IMR-90 (cell line): ENCODE results near the gene HDGF. TPM values are rescaled to one million over a fixed set of nuclear protein-coding genes. Genes with fewer than 3 reads are reported as not detected.

Experiments used
- ATAC-seq: fragments of 200-7000 bp; cut with Tn5 transposase; 2 replicates; pipeline ENCODE4 v1.9.1; 2020; ENCODE audit warnings: low read depth, mild to moderate bottlenecking, moderate library complexity
- BruUV-seq: library from RNA; stranded (reverse); fragments of 400-500 nt; replicated peaks from 2 replicates; lab custom pipeline; 2021; lab: Mats Ljungman, UMichigan
- CTCF ChIA-PET: fragments of 300-600 bp; formaldehyde crosslinking; extraction: SDS; loops from one replicate; lab custom pipeline; 2021; ENCODE audit warnings: antibody characterized with exemption; lab: Yijun Ruan, JAX
- POLR2A ChIA-PET: fragments of 300-600 bp; sonication (Branson Sonifier 250); formaldehyde crosslinking; loops from one replicate; lab custom pipeline; 2022; ENCODE audit warnings: antibody characterized with exemption; ENCODE audit not compliant: unreplicated experiment; lab: Charles Lee
- DNase-seq: peaks from one replicate; pipeline ENCODE4 v3.0.0; 2013
- H2AFZ ChIP-seq: replicated peaks from 2 replicates; pipeline ENCODE3; 2013; ENCODE audit warnings: low read length, mild to moderate bottlenecking; ENCODE audit not compliant: poor library complexity
- H2AK5ac ChIP-seq: 2 replicates; pipeline ENCODE4 v1.6.1; 2013; ENCODE audit warnings: low read depth, low read length, inconsistent platforms
- H2AK9ac ChIP-seq: replicated peaks from 2 replicates; pipeline ENCODE3; 2013; ENCODE audit warnings: mild to moderate bottlenecking, low read depth, low read length, moderate library complexity; ENCODE audit not compliant: poor library complexity
- H2BK120ac ChIP-seq: 2 replicates; pipeline ENCODE4 v1.6.1; 2013; ENCODE audit warnings: low read depth, low read length, inconsistent platforms
- H2BK15ac ChIP-seq: 3 replicates; pipeline ENCODE4 v1.6.1; 2013; ENCODE audit warnings: low read depth, low read length, inconsistent platforms
- H2BK20ac ChIP-seq: 2 replicates; pipeline ENCODE4 v1.6.1; 2013; ENCODE audit warnings: low read depth, mild to moderate bottlenecking, inconsistent platforms, low read length, moderate library complexity
- H2BK5ac ChIP-seq: 2 replicates; pipeline ENCODE4 v1.6.1; 2013; ENCODE audit warnings: mild to moderate bottlenecking, low read depth, low read length, inconsistent platforms; ENCODE audit not compliant: poor library complexity, severe bottlenecking
- H3K14ac ChIP-seq: replicated peaks from 2 replicates; pipeline ENCODE4 v1.6.1; 2013; ENCODE audit warnings: low read depth, low read length, inconsistent platforms
- H3K18ac ChIP-seq: 2 replicates; pipeline ENCODE4 v1.6.1; 2013; ENCODE audit warnings: low read depth, low read length, control low read depth
- H3K23ac ChIP-seq: 2 replicates; pipeline ENCODE4 v1.6.1; 2013; ENCODE audit warnings: low read depth, low read length, inconsistent platforms
- H3K27ac ChIP-seq: 2 replicates; pipeline ENCODE4 v1.5.1; 2013; ENCODE audit warnings: mild to moderate bottlenecking, control low read depth, low read length; ENCODE audit not compliant: insufficient read depth
- H3K27me3 ChIP-seq: 2 replicates; pipeline ENCODE4 v1.6.1; 2013; ENCODE audit warnings: low read length; ENCODE audit not compliant: control insufficient read depth, insufficient read depth
- H3K36me3 ChIP-seq: 2 replicates; pipeline ENCODE4 v1.6.1; 2013; ENCODE audit warnings: low read length, mixed read lengths; ENCODE audit not compliant: control insufficient read depth, insufficient read depth
- H3K4ac ChIP-seq: 2 replicates; pipeline ENCODE4 v1.6.1; 2013; ENCODE audit warnings: low read depth, low read length, inconsistent platforms
- H3K4me1 ChIP-seq: 2 replicates; pipeline ENCODE4 v1.6.1; 2013; ENCODE audit warnings: low read length, mixed read lengths; ENCODE audit not compliant: control insufficient read depth, insufficient read depth
- H3K4me2 ChIP-seq: 2 replicates; pipeline ENCODE4 v1.6.1; 2013; ENCODE audit warnings: low read depth, mild to moderate bottlenecking, control low read depth, low read length, moderate library complexity
- H3K4me3 ChIP-seq: 2 replicates; pipeline ENCODE4 v1.5.1; 2013; ENCODE audit warnings: low read depth, mild to moderate bottlenecking, control low read depth, low read length, moderate library complexity; ENCODE audit not compliant: insufficient read depth
- H3K56ac ChIP-seq: 2 replicates; pipeline ENCODE4 v1.6.1; 2013; ENCODE audit warnings: low read length, inconsistent platforms; ENCODE audit not compliant: insufficient read depth; ENCODE audit errors: extremely low read depth
- H3K79me1 ChIP-seq, 2 experiments: 2 replicates each; pipeline ENCODE4 v1.6.1; 2013; ENCODE audit warnings: low read length in 2 of 2, inconsistent platforms in 1 of 2, low read depth in 1 of 2
- H3K9ac ChIP-seq: 2 replicates; pipeline ENCODE4 v1.6.1; 2013; ENCODE audit warnings: low read depth, low read length, control low read depth
- H3K9me1 ChIP-seq: 2 replicates; pipeline ENCODE4 v1.6.1; 2013; ENCODE audit warnings: low read length, inconsistent platforms; ENCODE audit not compliant: insufficient read depth
- H3K9me3 ChIP-seq: 2 replicates; pipeline ENCODE4 v1.6.1; 2013; ENCODE audit warnings: low read length; ENCODE audit not compliant: control insufficient read depth, insufficient read depth
- H4K20me1 ChIP-seq: 2 replicates; pipeline ENCODE4 v1.6.1; 2013; ENCODE audit warnings: low read length, inconsistent platforms; ENCODE audit not compliant: insufficient read depth
- H4K5ac ChIP-seq: 2 replicates; pipeline ENCODE4 v1.6.1; 2013; ENCODE audit warnings: mild to moderate bottlenecking, low read depth, low read length, control low read depth
- H4K8ac ChIP-seq, 2 experiments: 2 replicates each; pipeline ENCODE4 v1.6.1; 2013; ENCODE audit warnings: low read depth in 2 of 2, low read length in 2 of 2, control low read depth in 1 of 2, inconsistent platforms in 1 of 2
- H4K91ac ChIP-seq: 2 replicates; pipeline ENCODE4 v1.6.1; 2013; ENCODE audit warnings: low read depth, low read length, inconsistent platforms; ENCODE audit not compliant: insufficient read depth
- BHLHE40 ChIP-seq: fragments of 150-350 bp; IDR thresholded peaks from 2 replicates; pipeline ENCODE4 v1.6.1; 2016; ENCODE audit warnings: mild to moderate bottlenecking, low read depth, low read length
- CHD1 ChIP-seq: IDR thresholded peaks from 2 replicates; pipeline ENCODE4 v1.6.1; 2012; ENCODE audit warnings: low read depth, low read length, improper control_type of control experiment
- ELK1 ChIP-seq: fragments of 150-350 bp; IDR thresholded peaks from 2 replicates; pipeline ENCODE4 v1.6.1; 2016; ENCODE audit warnings: low read depth, mild to moderate bottlenecking, low read length, moderate library complexity, borderline replicate concordance
- MAFK ChIP-seq: IDR thresholded peaks from 2 replicates; pipeline ENCODE4 v1.6.1; 2012; ENCODE audit warnings: low read depth, low read length, improper control_type of control experiment
- MAZ ChIP-seq: IDR thresholded peaks from 2 replicates; pipeline ENCODE4 v1.6.1; 2012; ENCODE audit warnings: low read depth, mild to moderate bottlenecking, low read length, improper control_type of control experiment, moderate library complexity, borderline replicate concordance
- POLR2A ChIP-seq: IDR thresholded peaks from 2 replicates; pipeline ENCODE4 v1.6.1; 2012; ENCODE audit warnings: mild to moderate bottlenecking, low read depth, low read length
- RAD21 ChIP-seq: IDR thresholded peaks from 2 replicates; pipeline ENCODE4 v1.6.1; 2012; ENCODE audit warnings: low read length, improper control_type of control experiment
- RFX5 ChIP-seq: IDR thresholded peaks from 2 replicates; pipeline ENCODE4 v1.8.0; 2012; ENCODE audit warnings: low read depth, mild to moderate bottlenecking, low read length, moderate library complexity
- WGBS, 2 experiments: methylation state at CpG; one replicate each; pipeline versions ENCODE4 v1.1.5 to v1.1.7; 2013; ENCODE audit warnings: missing lambda C conversion rate in 2 of 2; ENCODE audit not compliant: insufficient read length in 1 of 2; ENCODE audit errors: extremely low coverage in 2 of 2; 5-methylcytosine and 5-hydroxymethylcytosine counted together
- dilution Hi-C: fragments of 300-500 bp; cut with HindIII; formaldehyde crosslinking; loops from one replicate; pipeline ENCODE4 v1.14.3; 2018; ENCODE audit warnings: low sequenced_read_pairs; ENCODE audit not compliant: unreplicated experiment
- in situ Hi-C: fragments of 300-500 bp; cut with MboI; formaldehyde crosslinking; loops from 3 replicates; pipeline ENCODE4 v1.14.3; 2019; ENCODE audit warnings: low sequenced_read_pairs, inconsistent platforms, mixed read lengths
- intact Hi-C: fragments of 100-400 bp; cut with micrococcal nuclease; formaldehyde crosslinking; loops from 2 replicates; pipeline ENCODE4 v1.10.0; 2022
- polyA plus RNA-seq, 3 experiments: library from polyadenylated mRNA; depleted of rRNA; stranded (reverse); fragments of >200 nt; gene quantifications; 2 replicates each; pipeline ENCODE4 v1.2.3, GENCODE V29; 2012; ENCODE audit warnings: low replicate concordance in 1 of 3
- total RNA-seq: library from RNA; depleted of rRNA; stranded (reverse); fragments of >200 nt; gene quantifications from 2 replicates; pipeline ENCODE4 v1.2.3, GENCODE V29; 2012

The HDGF gene
- total and polyA plus RNA-seq, 2 of the 4 experiments (the other 2 are of a cell fraction): 94.6 to 123 TPM

- H3K4ac ChIP-seq: no peak overlapping the region
- dilution Hi-C loops: no loop called here
- DNase-seq (no peak), ATAC-seq (no peak)
- H2BK15ac ChIP-seq: no peak overlapping the region
- H2BK20ac ChIP-seq: no peak overlapping the region
- no peak overlapping the region for H2AFZ ChIP-seq
- H2BK120ac ChIP-seq: no peak overlapping the region
- H3K4me2 ChIP-seq: no peak overlapping the region
- H4K8ac ChIP-seq: no peak overlapping the region
- BruUV-seq: no TSS peak
- in situ Hi-C loops: no loop called here
- no peak overlapping the region for H3K9ac ChIP-seq
- H3K18ac ChIP-seq: no peak overlapping the region
- no peak overlapping the region for H2AK5ac ChIP-seq
- peaks cover 15% of the 10 kb centered on the region for H3K4me1 ChIP-seq
- WGBS, 2 experiments: 80% methylated on average over 1 of the region's 8 CpGs; no CpG with 5 or more reads in 1 of the 2 experiments
- no peak overlapping the region for H3K14ac ChIP-seq
- no peak overlapping the region for H3K23ac ChIP-seq
- ChIA-PET POLR2A (no interaction called here), CTCF (interaction anchor here (1.2 kb wide), 1 partner anchor 12 kb away, joined by 5 read pairs; no protein-coding TSS in a partner anchor)
- H3K9me3 ChIP-seq: no peaks in the 10 kb centered on the region
- intact Hi-C loops: no loop called here
- no peak overlapping the region for H4K5ac ChIP-seq
- H2BK5ac ChIP-seq: no peak overlapping the region
- H3K36me3 ChIP-seq: no peaks in the 10 kb centered on the region
- H4K91ac ChIP-seq: no peak overlapping the region
- no peaks in the 10 kb centered on the region for H3K79me1 ChIP-seq
- H4K20me1 ChIP-seq: no peaks in the 10 kb centered on the region
- H3K9me1 ChIP-seq: no peaks in the 10 kb centered on the region
- no peak overlapping the region for H3K4me3 ChIP-seq
- no peak overlapping the region for H2AK9ac ChIP-seq
- H3K27ac ChIP-seq: no peak overlapping the region
- no peak overlapping the region for H3K56ac ChIP-seq
- peaks cover 8% of the 10 kb centered on the region for H3K27me3 ChIP-seq
- TF ChIP-seq MAZ: no peak
- TF ChIP-seq ELK1: no peak
- TF ChIP-seq BHLHE40: no peak
- no peak for TF ChIP-seq CHD1
- no peak for TF ChIP-seq RFX5
- TF ChIP-seq MAFK: no peak
- no peak for TF ChIP-seq RAD21
- no peak for TF ChIP-seq POLR2A
Observed at GRCh38 chr1:156700736-156701531, 50.5 kb downstream of the HDGF start.
